ENCODE results near the gene MPL.

The MPL gene

GRCh38 chr1:43337588-43337987, at the start of gene MPL:
Gene MPL, plus strand, starts transcription at chr1:43337818. Its CDS starts 31 bp downstream, at chr1:43337849.
- no peak for DNase-seq

- no peak for DNase-seq
Observed at GRCh38 chr1:43288058-43288784, 49.4 kb upstream of the MPL start.

GRCh38 chr1:43288785-43289706, 48.6 kb upstream of the MPL start:
- DNase-seq = no peak

GRCh38 chr1:43292216-43292615, 45.4 kb upstream of the MPL start:
- no peak for DNase-seq

GRCh38 chr1:43292679-43293078, 44.9 kb upstream of the MPL start:
- DNase-seq = no peak

GRCh38 chr1:43293176-43293575, 44.4 kb upstream of the MPL start:
- no peak for DNase-seq

- no peak for DNase-seq
Observed at GRCh38 chr1:43293896-43294760, 43.5 kb upstream of the MPL start.

- DNase-seq = no peak
Observed at GRCh38 chr1:43294761-43295160, 42.9 kb upstream of the MPL start.

- DNase-seq = no peak
Observed at GRCh38 chr1:43296207-43296606, 41.4 kb upstream of the MPL start.

GRCh38 chr1:43298055-43298454, 39.6 kb upstream of the MPL start:
- no peak for DNase-seq

GRCh38 chr1:43299101-43299500, 38.5 kb upstream of the MPL start:
- no peak for DNase-seq

- DNase-seq = no peak
Observed at GRCh38 chr1:43300378-43301094, 37.1 kb upstream of the MPL start, which contains the start of gene TIE1. Gene TIE1, plus strand, starts transcription at chr1:43300982. Its CDS starts 90 bp downstream, at chr1:43301072.

- no peak for DNase-seq
Observed at GRCh38 chr1:43302201-43302600, 35.4 kb upstream of the MPL start.

- no peak for DNase-seq
Observed at GRCh38 chr1:43302721-43303470, 34.7 kb upstream of the MPL start.

GRCh38 chr1:43303471-43304313, 33.9 kb upstream of the MPL start:
- DNase-seq = no peak

- no peak for DNase-seq
Observed at GRCh38 chr1:43304314-43304681, 33.3 kb upstream of the MPL start.

- DNase-seq = no peak
Observed at GRCh38 chr1:43304771-43305300, 32.8 kb upstream of the MPL start.

- no peak for DNase-seq
Observed at GRCh38 chr1:43305461-43305860, 32.2 kb upstream of the MPL start.

- DNase-seq = no peak
Observed at GRCh38 chr1:43305926-43306687, 31.5 kb upstream of the MPL start.

All from stimulated activated CD4-positive, alpha-beta T cell treated with anti-CD3 and anti-CD28 coated beads, Interleukin-4, amount 100 ng/mL, for 24 hours (primary cell).